GM18508 (cell line): Measurements from ENCODE around the gene LMNTD1.
"Not testable (repeated sequence)": the region's sequence is repeated elsewhere in the genome, so short reads cannot be mapped to it uniquely, and the experiment has no call there.

Experiments
- ATAC-seq: cut with Tn5 transposase; IDR thresholded peaks from one replicate; pipeline ENCODE4 v1.9.1; 2021; ENCODE audit warnings: moderate number of reproducible peaks; ENCODE audit not compliant: insufficient read depth, unreplicated experiment

LMNTD1 gene

DNA sequence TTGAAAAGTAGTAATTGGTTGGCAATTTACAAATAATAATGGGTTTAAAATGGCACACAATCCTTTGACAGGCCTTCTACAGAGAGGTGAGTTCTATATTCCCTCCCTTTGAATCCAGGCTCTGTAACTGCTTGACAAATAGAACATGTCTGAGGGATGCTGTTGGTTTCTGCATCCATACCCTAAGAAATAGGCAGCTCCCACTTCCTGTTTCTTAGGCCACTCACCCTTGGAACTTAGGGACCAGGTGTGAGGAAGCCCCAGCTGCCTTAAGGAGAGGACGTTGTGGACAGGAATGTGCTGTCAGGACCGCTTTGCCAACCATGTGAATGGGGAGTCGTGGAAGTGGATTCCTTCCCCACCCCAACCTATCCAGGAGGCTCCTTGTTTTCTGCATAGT is 59.4 kb downstream of the LMNTD1 start:
- no peak for ATAC-seq

DNA sequence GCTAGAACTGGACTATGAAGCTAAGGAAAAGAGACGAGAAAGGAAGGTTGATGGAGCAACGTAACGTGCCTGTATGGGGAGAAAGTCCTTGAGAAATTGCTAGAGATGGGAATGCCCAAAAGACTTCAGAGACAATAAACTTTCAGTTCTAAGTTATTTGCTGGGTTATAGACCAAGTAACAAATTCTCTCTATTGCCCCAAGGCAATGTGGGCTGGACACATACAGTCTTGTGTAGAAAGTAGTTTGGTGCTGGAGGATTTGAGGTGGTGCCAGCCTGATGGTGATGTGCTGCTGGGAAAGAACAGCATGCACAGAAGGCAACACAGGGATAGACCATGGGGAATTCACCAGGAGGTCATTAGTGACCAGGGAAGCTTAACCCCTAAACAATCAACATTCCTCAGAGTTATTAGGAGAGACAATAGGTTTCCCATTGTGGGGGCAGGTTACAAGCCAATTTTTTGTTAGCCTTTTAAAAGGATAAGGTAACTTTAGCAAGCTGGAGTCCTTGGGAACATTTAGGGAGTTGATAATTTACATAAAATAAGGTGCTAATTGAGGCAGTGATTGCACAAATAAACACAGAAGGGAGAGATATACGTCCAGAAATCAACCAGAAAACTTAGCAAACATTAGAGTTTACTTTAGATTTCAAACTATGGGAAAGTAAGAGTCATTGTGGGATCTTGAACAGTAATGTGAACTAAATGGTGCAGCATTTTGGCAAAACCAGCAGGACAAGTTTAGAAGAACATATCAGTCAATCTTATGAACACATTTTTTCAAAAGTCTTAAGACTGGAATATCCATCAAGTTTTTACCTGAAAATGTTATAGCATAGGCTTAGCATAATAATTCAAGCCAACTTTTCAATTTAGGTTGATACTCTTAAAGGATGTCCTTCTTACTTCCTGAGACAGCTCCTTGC is 61.4 kb downstream of the LMNTD1 start:
- no peak for ATAC-seq

DNA sequence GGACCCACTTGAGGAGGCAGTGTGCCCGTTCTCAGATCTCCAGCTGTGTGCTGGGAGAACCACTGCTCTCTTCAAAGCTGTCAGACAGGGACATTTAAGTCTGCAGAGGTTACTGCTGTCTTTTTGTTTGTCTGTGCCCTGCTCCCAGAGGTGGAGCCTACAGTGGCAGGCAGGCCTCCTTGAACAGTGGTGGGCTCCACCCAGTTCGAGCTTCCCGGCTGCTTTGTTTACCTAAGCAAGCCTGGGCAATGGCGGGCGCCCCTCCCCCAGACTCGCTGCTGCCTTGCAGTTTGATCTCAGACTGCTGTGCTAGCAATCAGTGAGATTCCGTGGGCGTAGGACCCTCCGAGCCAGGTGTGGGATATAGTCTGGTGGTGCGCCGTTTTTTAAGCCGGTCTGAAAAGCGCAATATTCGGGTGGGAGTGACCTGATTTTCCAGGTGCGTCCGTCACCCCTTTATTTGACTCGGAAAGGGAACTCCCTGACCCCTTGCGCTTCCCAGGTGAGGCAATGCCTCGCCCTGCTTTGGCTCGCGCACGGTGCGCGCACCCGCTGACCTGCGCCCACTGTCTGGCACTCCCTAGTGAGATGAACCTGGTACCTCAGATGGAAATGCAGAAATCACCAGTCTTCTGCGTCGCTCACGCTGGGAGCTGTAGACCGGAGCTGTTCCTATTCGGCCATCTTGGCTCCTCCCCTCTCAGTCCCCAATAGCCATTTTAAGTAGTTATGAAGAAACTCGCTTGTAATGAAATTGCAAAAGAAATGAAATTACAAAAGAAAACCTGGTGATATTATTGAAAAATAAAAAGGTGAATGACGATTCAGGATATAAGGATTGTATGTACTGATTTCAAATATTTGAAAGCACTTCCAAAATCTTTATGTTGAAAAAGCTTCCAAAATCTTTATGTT is 63.9 kb downstream of the LMNTD1 start:
- not testable (repeated sequence) for ATAC-seq

DNA sequence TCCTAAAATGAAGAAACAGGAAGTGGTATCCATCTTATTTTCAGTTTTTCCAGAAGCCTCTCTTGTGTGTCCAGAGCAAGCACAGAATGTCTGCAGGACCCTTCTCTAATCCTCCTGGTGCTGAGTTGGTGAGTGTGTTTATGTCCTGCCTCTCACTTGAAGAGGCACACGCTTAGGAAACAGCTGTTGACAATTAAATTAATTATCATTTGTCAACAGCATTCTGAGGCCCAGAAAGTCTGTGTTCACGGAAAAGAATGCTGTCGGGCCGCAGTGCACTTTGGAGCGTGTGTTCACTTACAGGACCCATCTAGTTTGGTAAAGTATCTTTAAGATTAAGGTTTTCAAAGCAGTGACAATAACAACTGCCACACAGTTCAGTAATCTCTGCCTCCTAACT is 70.5 kb downstream of the LMNTD1 start:
- ATAC-seq: no peak

DNA sequence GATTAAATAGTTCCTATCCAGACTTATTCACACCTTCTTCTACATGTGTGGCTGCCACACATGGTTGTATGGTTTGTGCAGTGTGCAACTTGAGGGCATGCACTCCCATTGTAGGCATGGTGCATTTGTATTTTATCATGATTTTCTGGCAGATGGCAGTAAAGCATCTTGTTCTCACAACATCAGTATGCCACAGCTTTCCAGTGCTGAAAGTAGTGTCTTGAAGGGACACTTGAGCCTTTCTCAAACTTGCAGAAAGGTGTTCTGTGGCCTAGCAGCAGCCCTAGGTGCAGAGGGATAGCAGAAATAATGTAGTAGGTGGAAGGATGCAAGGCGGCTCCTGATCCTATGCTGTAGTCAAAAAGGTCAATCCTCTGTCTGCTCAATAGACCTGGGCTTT is 72.9 kb downstream of the LMNTD1 start:
- ATAC-seq: no peak

DNA sequence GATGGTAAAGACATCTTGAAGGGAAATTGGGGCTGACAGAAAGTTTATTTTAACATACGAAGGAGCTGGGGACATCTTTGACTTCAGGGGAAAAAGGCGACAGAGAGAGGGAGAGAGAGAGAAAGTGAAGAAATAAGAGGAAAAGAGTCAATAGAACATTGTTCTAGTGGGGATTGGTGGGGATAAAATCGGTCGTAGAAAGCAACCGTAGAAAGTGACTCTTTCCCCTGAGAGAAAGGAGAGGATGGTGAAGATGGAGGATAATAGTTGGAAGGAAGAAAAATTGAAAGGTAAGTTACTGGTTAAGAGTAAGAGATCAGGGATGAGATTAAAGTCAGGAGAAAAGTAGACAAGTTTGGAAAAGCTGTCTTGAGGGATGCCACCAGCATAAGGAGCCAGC is 75.9 kb downstream of the LMNTD1 start:
- ATAC-seq: no peak

DNA sequence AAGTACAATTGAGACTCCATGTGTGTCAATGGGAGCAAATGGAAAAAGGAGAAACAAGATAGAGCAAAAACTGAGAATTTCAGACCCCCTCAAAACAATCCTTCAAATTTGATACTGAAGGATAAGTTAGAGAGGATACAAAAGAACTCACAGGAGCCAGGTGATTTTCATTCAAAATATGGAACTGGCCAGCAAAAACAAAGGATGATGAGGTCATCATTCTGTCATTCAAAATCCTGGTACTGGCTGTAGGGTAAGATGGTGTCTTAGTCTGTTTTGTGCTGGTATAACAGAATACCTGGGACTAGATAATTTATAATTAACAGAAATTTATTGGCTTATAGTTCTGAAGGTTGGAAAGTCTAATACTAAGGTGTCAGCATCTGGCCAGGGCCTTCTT is 80.6 kb downstream of the LMNTD1 start:
- ATAC-seq: no peak

DNA sequence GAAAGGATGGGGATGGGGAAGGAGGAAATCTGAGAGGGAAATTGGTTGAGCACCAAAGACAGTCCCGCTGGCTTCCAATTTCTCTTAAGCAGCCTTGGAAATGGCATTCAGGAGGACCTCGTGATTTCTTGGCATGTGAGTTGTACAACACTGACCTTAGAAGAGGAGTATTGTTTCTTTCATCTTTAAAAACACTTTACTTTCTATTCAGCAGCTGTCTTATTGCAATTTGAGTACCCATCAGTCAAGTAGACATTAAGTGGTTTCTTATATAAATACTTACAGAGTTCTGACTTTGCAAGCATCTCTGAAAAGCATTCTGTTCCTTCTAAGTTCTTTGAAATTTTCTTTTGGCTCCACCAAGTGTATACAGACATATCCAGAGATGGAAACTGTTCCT is 83.2 kb downstream of the LMNTD1 start:
- no peak for ATAC-seq

DNA sequence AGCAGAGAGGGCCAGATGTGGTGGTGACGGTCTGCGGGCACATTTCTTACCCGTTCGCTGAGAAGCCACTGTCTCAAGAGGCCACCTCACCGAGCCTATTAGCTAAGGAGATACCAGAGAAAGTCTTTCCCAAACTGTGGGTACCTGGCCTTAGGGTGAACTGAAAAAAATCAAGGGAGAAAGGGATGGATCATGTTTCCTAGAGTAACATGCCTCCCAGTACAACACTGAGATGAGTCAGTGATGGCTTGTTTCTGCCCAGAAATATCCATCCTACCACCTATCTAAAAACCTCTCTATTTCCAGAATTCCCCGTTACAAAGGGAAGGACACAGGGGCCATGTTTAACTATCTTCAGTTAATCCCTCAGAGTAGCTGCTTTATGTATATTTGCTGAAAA is 83.7 kb downstream of the LMNTD1 start:
- ATAC-seq: no peak

DNA sequence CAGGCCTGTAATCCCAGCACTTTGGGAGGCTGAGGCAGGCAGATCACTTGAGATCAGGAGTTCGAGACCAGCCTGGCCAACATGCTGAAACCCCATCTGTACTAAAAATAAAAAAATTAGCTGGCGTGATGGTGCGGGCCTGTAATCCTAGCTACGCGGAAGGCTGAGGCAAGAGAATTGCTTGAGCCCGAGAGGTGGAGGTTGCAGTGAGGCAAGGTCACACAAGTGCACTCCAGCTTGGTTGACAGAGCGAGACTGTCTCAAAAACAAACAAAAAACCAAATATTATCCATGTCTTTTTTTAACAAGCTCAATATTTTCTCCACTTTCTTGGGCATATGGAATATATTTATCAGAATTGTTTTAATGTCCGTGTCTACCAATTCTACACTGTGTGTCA is 89.6 kb downstream of the LMNTD1 start:
- ATAC-seq: no peak

DNA sequence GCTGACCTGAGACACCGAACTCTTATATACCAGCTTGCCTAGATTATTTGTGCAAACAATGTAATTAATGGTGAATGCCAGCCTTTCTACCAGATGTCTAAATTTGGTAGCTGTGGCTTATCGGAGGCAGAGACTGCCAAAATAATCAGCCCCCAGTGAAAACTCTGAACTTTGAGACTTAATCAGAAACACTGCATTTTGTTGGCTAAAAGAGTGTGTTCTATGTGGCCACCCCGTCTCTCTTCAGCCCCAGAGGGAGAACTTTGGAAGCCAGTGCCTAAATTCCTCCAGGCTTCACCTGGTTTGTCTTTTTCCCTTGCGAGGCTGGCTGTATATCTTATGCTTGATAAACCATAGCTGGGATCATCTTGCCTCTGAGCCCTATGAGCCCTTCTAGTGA is 90.1 kb downstream of the LMNTD1 start:
- no peak for ATAC-seq

DNA sequence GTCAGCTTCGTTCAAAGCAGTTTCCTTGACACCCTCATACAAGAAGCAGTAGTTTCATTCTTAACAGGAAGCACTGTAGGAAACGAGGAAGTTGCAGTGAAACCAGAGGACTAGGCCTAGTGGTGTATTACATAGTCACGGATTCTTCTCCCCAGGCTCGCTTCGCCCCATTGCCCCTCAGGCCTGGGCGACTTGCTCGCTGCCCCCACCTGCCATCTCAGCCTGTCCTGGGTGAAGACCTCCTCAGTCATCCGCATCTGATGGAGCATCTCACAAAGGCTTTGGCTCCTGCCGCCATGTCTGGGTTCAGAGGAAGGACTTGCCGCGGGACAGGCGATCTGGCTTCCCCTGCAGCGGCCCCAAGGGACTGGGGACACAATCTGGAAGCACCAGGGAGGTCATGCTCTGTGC is 93.5 kb downstream of the LMNTD1 start:
- ATAC-seq: peak; percentile 92

DNA sequence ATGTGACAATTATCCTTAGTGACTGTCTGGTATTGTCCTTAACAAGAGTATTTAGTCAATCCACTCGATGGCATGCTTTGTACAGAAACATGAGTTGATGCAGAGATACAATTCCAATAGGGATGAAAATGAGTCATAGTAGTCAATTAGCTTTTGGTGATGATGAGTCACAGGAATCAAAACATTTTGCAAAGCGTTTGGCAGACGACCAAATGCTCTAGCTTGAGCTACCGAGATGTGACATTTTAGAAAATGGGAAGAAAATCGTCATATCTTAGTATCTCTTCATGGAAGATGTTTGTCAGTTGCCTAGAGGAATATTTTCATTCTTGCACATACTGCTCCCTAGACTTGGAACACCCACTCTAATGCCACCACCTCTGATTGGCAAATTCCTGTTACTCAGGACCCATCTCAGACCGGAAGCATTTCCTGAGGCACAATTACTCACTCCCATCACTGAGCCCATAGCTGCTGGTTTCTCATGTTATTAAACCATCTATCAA is 95.0 kb downstream of the LMNTD1 start:
- ATAC-seq: no peak

DNA sequence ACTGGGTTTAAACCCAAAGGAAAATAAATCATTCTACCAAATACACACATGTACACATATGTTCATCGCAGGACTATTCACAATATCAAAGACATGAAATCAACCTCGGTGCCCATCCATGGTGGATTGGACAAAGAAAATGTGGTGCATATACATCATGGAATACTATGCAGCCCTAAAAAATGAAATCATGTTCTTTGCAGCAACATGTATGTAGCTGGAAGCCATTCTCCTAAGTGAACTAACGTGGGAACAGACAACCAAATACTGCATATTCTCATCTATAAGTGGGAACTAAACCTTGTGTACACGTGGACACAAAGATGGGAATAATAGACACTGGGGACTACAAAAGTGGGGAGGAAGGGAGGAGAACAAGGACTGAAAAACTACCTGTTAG is 96.6 kb downstream of the LMNTD1 start:
- ATAC-seq: no peak

DNA sequence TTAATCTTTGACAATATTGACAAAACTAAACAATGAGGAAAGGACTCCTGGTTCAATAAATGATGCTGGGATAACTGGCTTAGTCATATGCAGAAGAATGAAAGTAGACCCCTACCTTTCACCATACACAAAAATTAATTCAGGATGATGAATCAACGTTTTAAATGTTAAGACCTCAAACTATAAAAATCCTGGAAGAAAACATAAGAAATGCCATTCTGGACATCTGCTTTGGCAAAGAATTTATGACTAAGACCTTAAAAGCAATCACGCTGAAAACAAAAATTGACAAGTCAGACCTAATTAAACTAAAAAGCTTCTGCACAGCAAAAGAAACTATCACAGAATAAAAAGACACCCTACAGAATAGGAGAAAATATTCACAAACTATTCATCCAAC is 97.4 kb downstream of the LMNTD1 start:
- ATAC-seq: no peak

DNA sequence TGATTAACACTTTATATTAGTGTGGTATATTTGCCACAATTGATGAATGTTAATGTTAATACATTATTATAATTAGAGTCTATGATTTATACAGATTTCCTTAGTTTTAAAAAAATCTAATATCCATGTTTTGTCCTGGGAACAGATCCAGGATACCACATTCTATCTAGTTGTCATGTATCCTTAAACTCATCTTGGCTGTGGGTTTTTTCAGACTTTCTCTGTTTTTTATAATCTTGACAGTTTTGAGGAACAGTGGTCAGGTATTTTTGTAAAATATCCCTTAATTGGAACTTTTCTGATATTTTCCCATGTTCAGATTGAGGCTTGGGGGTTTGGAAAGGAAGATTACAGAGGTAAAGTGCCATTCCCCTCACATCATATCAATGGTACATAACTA is 104.1 kb downstream of the LMNTD1 start:
- ATAC-seq: no peak

DNA sequence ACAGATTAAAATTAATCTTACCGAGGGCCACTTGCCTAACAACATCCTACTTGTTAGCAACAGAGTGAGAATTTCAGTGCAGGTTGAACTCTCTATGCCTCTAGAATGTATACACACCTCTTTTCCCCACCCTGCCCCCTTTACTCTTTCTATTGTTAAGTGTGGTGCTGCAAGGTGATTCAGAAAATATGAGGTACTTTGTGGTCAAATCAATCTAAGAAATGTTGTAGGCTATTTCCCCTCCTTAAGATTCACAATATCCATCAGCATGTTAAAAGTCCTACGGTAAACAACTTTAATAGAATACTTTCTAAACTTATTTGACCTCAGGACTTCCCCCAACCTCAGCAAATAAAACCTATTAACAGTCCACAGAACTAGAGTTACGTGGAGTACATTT is 106.0 kb downstream of the LMNTD1 start:
- ATAC-seq: no peak

DNA sequence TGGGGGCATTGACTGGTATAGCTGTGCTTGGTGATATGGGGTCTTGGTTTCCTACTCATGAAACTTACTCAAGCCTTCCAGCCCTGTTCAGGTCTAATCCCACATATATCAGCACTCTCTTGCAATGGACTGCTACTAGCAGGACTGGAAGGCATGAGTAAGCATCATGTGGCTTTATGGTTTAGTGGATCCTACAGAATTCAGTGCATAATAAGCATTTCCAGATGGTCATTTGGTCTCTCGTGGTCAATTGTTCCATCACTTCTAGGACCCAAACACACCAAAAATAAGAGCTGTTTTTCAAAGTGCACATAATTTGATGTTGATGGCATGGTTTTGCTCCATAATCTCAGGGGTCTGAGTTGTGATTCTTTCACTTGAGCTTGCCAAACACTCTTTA is 114.4 kb downstream of the LMNTD1 start:
- no peak for ATAC-seq

DNA sequence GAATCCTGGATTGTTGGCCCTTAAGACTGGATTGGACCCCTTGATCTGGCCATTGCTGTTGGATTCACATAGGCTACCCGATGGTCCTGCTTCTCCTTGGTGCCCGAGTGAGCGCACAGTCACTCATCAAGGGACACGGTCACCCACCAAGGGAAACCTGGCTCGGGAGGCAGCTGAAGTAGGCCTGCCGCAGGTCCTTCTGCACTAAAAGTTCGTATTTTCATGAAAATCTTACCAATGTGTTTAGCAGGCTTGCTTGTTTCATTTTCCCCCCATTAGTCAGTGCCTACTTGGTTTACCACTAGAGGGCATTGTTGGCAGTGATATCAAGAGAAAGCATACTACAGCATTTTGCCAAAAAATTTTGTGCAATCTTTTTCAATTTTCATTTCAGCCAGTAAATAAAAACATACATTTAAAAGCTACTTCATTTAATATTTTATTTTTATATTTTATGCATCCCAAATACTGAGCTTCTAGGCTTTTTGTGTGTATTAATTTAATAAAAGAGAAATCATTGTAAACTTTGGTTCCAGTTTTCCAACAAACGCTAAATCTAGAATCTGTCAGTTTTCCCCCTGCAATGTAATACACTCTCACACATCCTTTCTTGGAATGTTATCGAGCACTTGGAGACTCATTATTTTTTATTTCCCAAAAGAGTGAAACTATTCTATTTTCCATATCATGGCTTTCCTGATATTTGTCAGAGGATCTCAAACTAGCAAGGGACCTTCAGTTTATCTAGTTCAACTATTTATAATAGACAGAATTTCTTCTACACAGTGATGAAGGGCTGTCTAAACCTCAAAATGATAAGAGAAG is 116.7 kb downstream of the LMNTD1 start:
- peak; percentile 63 for ATAC-seq

DNA sequence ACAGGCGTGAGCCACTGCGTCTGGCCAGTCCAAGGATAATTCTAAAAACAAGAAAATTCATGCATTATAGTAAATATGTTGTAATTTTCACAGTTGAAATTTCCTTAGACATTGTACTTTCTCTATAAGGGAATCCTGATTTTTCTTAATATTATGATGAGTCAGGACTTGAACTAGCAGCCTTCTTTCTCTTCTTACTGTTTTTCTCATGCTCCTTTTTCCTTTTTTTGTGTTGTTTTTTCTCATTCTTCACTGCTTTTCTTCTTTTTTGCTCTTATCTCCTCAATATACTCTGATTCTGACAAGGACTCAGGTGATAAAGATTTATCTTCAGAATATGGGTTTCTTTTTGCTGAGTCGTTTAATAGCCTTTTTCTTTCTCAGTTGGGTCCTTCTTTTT is 117.7 kb downstream of the LMNTD1 start:
- no peak for ATAC-seq
